Heart right ventricle (tissue), 16 donors: Measurements from ENCODE around the gene TBX1. TPM values are rescaled to one million over a fixed set of nuclear protein-coding genes. Genes with fewer than 3 reads are reported as not detected.

ENCODE experiments used
- ATAC-seq, 8 donors: fragments of 200-7000 bp; cut with Tn5 transposase; one replicate each; pipeline ENCODE4 v1.9.1; 2020; ENCODE audit warnings: mild to moderate bottlenecking in 8 of 8, moderate library complexity in 8 of 8, moderate number of reproducible peaks in 1 of 8
- DNase-seq, 2 donors: peaks; one replicate each; pipeline ENCODE4 v3.0.0-alpha.2; 2020
- H3K27ac ChIP-seq, 10 donors: fragments of 200-600 bp; sonication (generic) in 2 of 10; one replicate each; pipeline versions ENCODE4 v1.5.0 to v1.8.0; 2020 to 2022; ENCODE audit warnings: mild to moderate bottlenecking in 3 of 10
- H3K27me3 ChIP-seq, 7 donors: fragments of 200-600 bp; one replicate each; pipeline ENCODE4 v1.8.0; 2021 to 2022; ENCODE audit warnings: mild to moderate bottlenecking in 2 of 7
- H3K36me3 ChIP-seq, 9 donors: fragments of 200-600 bp; sonication (generic) in 1 of 9; one replicate each; pipeline versions ENCODE4 v1.5.0 to v1.8.0; 2020 to 2022; ENCODE audit warnings: mild to moderate bottlenecking in 2 of 9
- H3K4me1 ChIP-seq, 9 donors: fragments of 200-600 bp; sonication (generic) in 1 of 9; one replicate each; pipeline versions ENCODE4 v1.5.0 to v1.8.0; 2020 to 2022; ENCODE audit warnings: mild to moderate bottlenecking in 4 of 9
- H3K4me3 ChIP-seq, 10 donors: fragments of 200-600 bp; sonication (generic) in 2 of 10; one replicate each; pipeline versions ENCODE4 v1.5.0 to v1.8.0; 2020 to 2022; ENCODE audit warnings: mild to moderate bottlenecking in 7 of 10, moderate library complexity in 2 of 10
- H3K9me3 ChIP-seq, 11 donors: fragments of 200-600 bp in 10 of 11; sonication (generic) in 2 of 11; one replicate each; pipeline versions ENCODE4 v1.5.0 to v1.8.0; 2013 to 2022; ENCODE audit warnings: mild to moderate bottlenecking in 2 of 11, control low read depth in 1 of 11, moderate library complexity in 1 of 11
- CTCF ChIP-seq, 9 donors: fragments of 200-600 bp; sonication (generic) in 2 of 9; IDR thresholded peaks; one replicate each; pipeline versions ENCODE4 v1.5.0 to v1.8.0; 2021 to 2022; ENCODE audit warnings: antibody characterized with exemption in 9 of 9, mild to moderate bottlenecking in 5 of 9, moderate library complexity in 1 of 9
- WGBS, 2 donors: extraction: QIAGEN DNeasy Blood & Tissue Kit; methylation state at CpG; one replicate each; pipeline ENCODE4 v1.1.7; 2013; ENCODE audit warnings: inconsistent platforms in 1 of 2; 5-methylcytosine and 5-hydroxymethylcytosine counted together
- intact Hi-C, 10 donors: fragments of 100-400 bp; cut with DNase I; formaldehyde crosslinking; loops; one replicate each; pipeline versions ENCODE4 v1.11.1 to v1.14.2; 2022
- polyA plus RNA-seq, 2 donors: library from polyadenylated mRNA; stranded (reverse); fragments of 200-250 nt; gene quantifications; one replicate each; pipeline ENCODE4 v1.2.3, GENCODE V29; 2013
- total RNA-seq, 10 donors: library from RNA; stranded (reverse); fragmentation: NEBNext Ultra II Directional in 3 of 10; extraction: Animal tissue kit (Norgen Biotek cat#: 25700) in 3 of 10; gene quantifications; one replicate each; pipeline versions ENCODE4 v1.2.1 to v1.2.4, GENCODE V29; 2021 to 2023
- donor health status: Arrhythmogenic right ventricular cardiomyopathy.
- donor health status: ischemic (EF 13 %, LVEDD 7.1; RV severe dilation, severe dysfunction).
- donor health status: healthy with polysubstance abuse.
- donor health status: DM: no; HTN: yes; CAD: no.
- donor health status: DM: no; HTN: no; CAD: no.
- donor health status: ischemic (EF 25% LVEDD 6.9; RV normal size, moderate dysfunction).
- donor health status: ischemic (EF 25% LVEDD 5.7; RV mildly dilated, moderate dysfunction).
- donor health status: healthy.
- donor health status: DM: yes; HTN: yes; CAD: no.
- donor health status: Ischemic cardiomyopathy.
- donor health status: ischemic (EF 35%, LVEDD 5.7; RV mildly dilated, moderate dysfunction).
- donor health status: nonischemic (EF 11% LVEDD 7.7; RV severe dilation, severe dysfunction).
- donor health status: DM: yes; HTN: yes; CAD: no.
- donor health status: PGD.
- donor health status: ischemic (EF 29% LVEDD 5.4; RV normal size, mild dysfunction).
- donor health status: nonischemic (EF 23%, LVEDD 6.1; RV moderate dilation, normal function).

TBX1 gene
- total and polyA plus RNA-seq, 12 donors = 0.53 to 1.8 (median 0.98) TPM

GRCh38 chr22:19733755-19734154 lies 26.8 kb upstream of the TBX1 start:
- Histone ChIP-seq H3K4me1 (peaks cover 0 to 23% (median 9%) of the 10 kb centered on the region in 9 donors), H3K36me3 (no peaks in the 10 kb centered on the region), H3K27me3 (peaks cover 0 to 15% (median 8%) of the 10 kb centered on the region in 7 donors), H3K27ac (no peak overlapping the region), H3K4me3 (no peak overlapping the region), H3K9me3 (no peaks in the 10 kb centered on the region)
- no peak for TF ChIP-seq CTCF (IDR thresholded peaks at IDR 0.05)
- 69 to 91% methylated on average over 5 of the region's 5 CpGs for WGBS, 2 donors
- ATAC-seq = no peak
- intact Hi-C loops = no loop called here
- DNase-seq = no peak

GRCh38 chr22:19734163-19734562 lies 26.4 kb upstream of the TBX1 start:
- no peak for TF ChIP-seq CTCF (IDR thresholded peaks at IDR 0.05)
- H3K27me3 ChIP-seq = peaks cover 0 to 16% (median 8%) of the 10 kb centered on the region in 7 donors
- no peaks in the 10 kb centered on the region for H3K36me3 ChIP-seq
- H3K4me1 ChIP-seq = peaks cover 0 to 23% (median 9%) of the 10 kb centered on the region in 9 donors
- whole genome bisulfite sequencing, 2 donors = 91 to 93% methylated on average over 7 of the region's 7 CpGs
- no peaks in the 10 kb centered on the region for H3K9me3 ChIP-seq
- intact Hi-C loops = no loop called here
- no peak overlapping the region for H3K4me3 ChIP-seq
- DNase-seq = no peak
- H3K27ac ChIP-seq = no peak overlapping the region
- no peak for ATAC-seq

- Histone ChIP-seq H3K9me3 (no peaks in the 10 kb centered on the region), H3K4me3 (no peak overlapping the region), H3K4me1 (peaks cover 0 to 23% (median 9%) of the 10 kb centered on the region in 9 donors), H3K36me3 (no peaks in the 10 kb centered on the region), H3K27ac (no peak overlapping the region), H3K27me3 (peaks cover 0 to 16% (median 8%) of the 10 kb centered on the region in 7 donors)
- no peak for TF ChIP-seq CTCF (IDR thresholded peaks at IDR 0.05)
- DNase-seq (no peak), ATAC-seq (no peak)
- intact Hi-C loops = no loop called here
- 82 to 92% methylated on average over 5 of the region's 5 CpGs for WGBS, 2 donors
Observed at GRCh38 chr22:19734837-19735382, 25.7 kb upstream of the TBX1 start.

GRCh38 chr22:19735665-19736510 lies 24.7 kb upstream of the TBX1 start:
- H3K27me3 ChIP-seq = peaks cover 0 to 16% (median 7%) of the 10 kb centered on the region in 7 donors
- intact Hi-C loops = no loop called here
- DNase-seq (no peak), ATAC-seq (no peak)
- H3K9me3 ChIP-seq = no peaks in the 10 kb centered on the region
- no peak overlapping the region for H3K4me3 ChIP-seq
- TF ChIP-seq CTCF (IDR thresholded peaks at IDR 0.05) = no peak
- H3K36me3 ChIP-seq = no peaks in the 10 kb centered on the region
- peaks cover 0 to 15% (median 7%) of the 10 kb centered on the region in 9 donors for H3K4me1 ChIP-seq
- 89 to 90% methylated on average over 21 of the region's 21 CpGs for WGBS, 2 donors
- H3K27ac ChIP-seq = no peak overlapping the region
